NCI-H1105 (cell line): ENCODE results near the gene CHRNB1.

Experiments
- DNase-seq: peaks from one replicate; lab custom pipeline; 2025; lab: John Stamatoyannopoulos, UW

The CHRNB1 gene, protein sequence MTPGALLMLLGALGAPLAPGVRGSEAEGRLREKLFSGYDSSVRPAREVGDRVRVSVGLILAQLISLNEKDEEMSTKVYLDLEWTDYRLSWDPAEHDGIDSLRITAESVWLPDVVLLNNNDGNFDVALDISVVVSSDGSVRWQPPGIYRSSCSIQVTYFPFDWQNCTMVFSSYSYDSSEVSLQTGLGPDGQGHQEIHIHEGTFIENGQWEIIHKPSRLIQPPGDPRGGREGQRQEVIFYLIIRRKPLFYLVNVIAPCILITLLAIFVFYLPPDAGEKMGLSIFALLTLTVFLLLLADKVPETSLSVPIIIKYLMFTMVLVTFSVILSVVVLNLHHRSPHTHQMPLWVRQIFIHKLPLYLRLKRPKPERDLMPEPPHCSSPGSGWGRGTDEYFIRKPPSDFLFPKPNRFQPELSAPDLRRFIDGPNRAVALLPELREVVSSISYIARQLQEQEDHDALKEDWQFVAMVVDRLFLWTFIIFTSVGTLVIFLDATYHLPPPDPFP

DNA sequence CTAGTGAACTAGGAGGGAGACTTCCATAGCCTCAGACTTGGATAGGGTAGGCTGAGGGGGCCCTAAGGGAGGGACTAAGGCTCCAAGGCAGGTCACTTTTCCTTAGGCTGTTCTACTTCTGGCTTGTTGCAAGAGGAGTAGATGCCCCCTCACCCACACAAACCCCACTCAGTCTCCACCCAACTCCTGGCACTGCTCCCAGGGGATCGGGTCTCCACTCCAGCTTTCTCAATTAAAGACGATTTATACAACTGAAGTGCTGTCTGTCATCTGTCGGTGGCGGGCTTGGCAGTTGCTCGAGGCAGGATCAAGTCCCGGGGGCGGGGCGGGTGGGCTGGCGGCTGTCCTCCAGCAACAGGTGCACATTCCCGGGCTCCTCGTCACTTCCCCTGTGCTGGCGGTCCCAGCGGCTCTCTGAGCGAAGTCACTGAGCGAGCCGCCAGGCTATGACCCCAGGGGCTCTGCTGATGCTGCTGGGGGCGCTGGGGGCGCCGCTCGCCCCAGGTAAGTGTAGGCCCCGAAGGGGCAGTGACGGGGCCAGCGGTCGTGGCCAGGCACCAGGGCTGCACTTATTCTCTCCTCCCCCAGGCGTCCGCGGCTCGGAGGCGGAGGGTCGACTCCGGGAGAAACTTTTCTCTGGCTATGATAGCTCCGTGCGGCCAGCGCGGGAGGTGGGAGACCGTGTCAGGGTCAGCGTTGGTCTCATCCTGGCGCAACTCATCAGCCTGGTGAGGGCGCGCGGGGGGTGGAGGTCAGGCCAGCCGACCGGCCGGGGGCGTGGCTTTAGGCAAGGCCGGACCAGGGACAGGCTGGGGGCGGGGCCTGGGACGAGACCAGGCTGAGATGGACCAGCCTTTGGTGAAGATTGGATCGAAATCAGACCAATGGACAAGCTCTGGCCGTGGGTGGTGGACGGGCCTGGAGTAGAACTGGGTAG lies at the start of gene CHRNB1:
Gene CHRNB1 (plus strand): TSS at position 380 of the 937 bp plus-strand sequence. CDS start 67 bp downstream, at position 447.
- peak; percentile 92 for DNase-seq

GRCh38 chr17:7396147-7396546 lies 48.7 kb upstream of the CHRNB1 start:
- DNase-seq, result no peak

- no peak for DNase-seq
Measured at GRCh38 chr17:7398612-7399011, 46.2 kb upstream of the CHRNB1 start.

- DNase-seq, result peak; percentile 35
Measured at GRCh38 chr17:7403043-7403726, 41.7 kb upstream of the CHRNB1 start.

GRCh38 chr17:7403727-7403976 lies 41.2 kb upstream of the CHRNB1 start:
- peak; percentile 85 for DNase-seq

- peak; percentile 100 for DNase-seq
Measured at GRCh38 chr17:7403977-7404736, 40.7 kb upstream of the CHRNB1 start, which contains the start of gene TMEM256. Gene TMEM256 (minus strand): TSS chr17:7404097. CDS start chr17:7404084, 13 bp downstream.

- DNase-seq, result no peak
Measured at GRCh38 chr17:7404737-7405349, 40.0 kb upstream of the CHRNB1 start.

DNA sequence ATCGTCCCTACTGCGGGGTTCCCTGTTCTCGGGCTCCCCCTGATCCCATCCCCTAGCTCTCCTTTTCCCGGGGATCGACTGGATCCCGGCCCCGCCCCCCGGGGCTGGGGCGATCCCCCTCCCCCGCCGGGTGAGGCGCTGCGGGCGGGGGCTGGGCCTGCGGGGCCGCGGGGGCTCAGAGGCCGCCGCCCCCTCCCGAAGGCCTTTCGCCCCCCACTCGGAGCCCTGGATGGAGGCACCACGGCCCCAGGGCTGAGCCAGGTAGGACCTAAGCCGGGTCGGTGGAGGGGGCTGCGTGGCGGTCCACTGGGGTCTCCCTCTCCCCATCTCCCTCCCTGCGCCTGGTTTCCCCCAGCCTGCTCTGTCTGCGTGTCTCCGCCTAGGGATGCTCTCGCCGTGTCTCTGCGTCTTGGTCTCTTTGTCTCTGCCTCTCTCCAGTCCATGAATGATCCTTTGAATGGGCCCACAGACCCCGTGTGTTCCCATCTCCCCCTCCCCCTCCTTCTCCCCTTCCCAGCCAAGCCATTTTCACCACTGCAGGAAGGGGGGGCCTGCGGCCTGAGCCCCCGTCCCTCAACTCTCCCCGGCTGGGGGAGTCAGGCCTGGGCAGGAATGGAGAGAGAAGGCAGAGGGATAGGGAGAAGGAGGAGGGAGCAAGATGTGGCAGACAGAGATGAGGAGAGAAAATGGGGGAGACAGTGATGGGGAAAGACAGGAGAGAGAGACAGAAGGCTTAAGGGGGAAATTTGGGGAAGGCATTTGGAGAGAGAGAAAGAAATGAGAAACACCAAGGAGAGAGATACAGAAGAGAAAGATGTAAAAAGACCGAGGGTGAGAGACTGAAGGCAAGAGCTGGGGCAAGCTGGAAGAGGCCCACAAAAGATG lies 39.3 kb upstream of the CHRNB1 start:
- DNase-seq, result no peak

DNA sequence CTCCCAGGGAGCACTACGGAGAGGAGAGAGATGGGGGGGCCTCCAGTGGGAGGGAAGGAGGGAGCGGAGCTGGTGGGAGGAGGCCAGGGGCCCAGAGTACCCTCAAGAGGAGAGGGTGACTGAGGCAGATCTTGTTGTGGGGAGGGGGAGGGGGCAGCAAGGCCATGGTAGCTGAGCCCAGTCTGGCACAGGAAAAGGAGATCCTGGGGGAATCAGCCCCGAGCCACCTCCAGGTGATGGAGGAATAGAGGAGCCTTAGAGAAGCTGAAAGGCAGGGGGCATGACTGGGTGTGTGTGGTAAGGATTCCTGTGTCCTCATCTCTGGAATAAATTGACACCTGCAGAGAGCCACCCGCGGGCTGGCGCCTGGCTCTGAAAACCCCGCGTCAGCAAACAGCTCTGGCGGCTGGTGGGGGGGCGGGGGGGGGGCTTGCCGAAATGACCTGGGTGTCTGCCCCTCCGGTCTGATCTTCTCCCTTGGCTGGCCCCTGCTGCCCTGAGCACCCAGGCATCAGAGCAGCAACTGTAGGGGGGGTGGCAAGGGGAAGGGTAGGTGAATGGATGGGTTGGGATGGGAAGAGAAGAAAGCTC lies 38.5 kb upstream of the CHRNB1 start:
- no peak for DNase-seq

DNA sequence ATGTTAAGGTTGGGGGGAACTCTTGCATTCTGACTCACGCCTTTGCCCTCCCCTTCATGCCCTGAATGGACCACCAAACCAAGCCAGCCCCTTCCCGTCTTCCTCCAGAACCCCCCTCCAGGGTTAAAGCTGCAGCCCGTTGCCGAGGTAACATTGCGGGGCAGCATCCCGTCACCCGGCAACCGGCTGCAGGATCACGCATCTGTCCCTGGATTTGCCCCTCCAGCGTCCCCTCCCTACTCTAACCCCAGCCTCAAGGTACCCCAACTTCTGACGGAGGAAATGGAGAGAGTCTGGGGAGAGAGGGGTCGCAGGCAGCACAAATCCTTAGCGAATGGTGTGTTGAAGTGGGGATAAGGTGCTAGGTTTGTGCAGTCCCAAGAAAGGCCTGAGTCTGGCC lies 37.8 kb upstream of the CHRNB1 start:
- no peak for DNase-seq

DNA sequence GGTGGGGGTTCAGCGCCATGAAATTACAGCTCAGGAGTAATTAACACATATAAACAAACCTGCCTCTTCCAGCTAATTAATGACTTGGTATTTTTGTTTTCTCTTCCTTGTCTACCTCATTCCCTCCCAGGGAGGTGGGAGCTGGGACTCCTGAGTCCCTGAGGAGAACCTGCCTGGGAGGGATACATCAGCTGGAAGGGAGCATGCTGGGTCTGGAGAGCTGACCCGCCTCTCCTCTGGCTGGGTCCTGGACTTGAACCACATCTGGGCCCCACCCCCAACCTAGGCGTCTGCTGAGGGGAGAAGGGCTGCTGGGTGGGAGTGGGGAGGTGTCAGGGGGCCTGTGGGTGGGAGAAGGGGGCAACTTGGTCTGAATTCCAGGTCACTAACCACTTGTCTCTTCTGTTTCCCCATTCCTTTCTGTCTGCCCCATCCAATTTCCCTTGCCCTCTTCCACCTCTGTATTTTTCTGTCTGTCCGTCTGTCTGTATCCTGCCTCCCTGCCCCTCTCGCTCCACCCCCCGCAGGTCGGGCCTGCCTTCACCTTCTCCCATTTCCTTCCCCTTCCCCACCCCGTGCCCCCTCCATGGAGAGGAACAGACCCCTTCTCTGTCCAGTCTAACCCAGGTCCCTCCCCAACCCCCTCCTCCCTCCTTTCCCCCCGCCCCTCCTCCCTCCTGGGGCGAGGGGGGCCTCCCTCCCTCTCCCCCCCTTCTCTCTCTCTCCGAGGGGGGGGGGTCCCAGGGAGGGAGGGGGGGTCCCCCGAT lies 37.2 kb upstream of the CHRNB1 start, which contains the start of gene NLGN2:
Gene NLGN2 (plus strand): TSS at position 361 of the 767 bp plus-strand sequence. CDS start 411 bp downstream, outside the sequence.
- no peak for DNase-seq

GRCh38 chr17:7408252-7408727 lies 36.6 kb upstream of the CHRNB1 start:
- DNase-seq, result no peak

DNA sequence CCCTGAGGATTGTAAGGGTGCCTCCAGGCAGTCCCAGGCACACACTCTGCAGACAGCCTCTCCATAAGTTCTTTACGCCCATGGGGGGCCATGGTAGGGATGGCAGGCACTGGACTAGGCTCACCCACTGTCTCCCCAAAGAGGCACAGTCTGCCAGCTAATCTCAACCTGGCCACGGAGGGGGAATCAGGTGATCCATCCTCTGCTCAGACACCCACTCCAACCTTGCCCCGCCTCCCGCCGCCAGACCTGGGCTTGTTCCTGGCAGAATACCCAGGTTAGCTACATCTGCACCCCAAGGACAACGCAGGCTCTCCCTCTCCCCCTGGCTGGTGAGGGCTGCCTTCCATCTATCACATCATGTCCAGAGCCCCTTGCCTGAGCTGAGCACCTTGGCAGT lies 36.0 kb upstream of the CHRNB1 start:
- DNase-seq, result no peak

DNA sequence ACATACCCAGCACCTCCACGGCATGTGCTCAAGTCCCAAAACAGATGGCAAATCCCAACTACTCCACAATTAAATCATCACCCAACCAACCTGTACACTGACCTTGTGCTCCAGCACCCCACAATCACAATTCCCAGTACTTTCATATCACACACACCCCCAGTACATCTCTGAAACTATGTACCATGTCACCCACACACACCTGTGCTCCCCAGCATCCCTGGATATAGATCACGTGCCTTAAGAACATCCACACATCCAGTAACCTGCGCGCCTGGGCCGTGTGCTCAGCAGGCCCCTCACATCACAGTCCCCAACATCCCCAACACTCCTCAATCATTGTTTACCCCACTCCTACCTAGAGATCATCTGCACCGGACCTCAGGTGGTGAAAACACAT lies 35.1 kb upstream of the CHRNB1 start:
- no peak for DNase-seq

DNA sequence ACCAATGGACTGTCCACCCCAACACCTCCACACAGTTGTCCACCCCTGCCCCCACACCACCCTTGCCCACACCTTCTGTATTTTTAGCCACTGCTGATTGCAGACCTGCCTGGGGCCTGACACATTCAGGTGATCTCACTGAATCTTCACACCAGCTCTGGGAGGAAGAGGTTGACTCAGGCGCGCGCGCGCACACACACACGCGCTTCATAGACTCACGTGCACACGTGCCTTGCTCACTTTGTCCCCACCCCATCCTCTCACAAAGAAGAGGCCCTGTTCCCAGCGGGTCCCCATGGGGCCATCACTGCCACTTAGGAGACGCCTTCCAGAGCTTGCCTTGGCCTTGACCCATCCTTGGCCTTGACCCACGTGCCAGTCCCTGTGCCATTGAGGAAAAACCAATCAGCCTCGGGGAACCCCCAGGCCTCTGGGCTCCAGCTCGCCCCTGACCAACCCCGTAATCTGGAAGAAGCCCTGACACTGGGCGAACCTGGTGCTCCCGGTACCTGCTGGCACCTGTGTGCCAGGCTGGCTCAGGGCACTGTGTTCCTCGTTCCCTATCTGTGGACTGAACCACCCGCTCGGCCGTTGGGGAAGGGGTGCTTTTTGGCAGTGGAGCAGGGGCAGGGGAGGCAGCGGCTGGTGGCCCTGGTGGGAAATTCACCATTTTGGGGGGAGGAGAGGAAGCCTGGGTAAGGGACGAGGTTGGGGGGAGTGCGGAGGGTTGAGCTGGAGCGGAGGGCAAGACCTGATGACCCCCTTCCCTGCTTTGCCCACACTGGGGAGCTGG lies 34.0 kb upstream of the CHRNB1 start:
- no peak for DNase-seq

GRCh38 chr17:7411427-7411750 lies 33.5 kb upstream of the CHRNB1 start:
- DNase-seq, result no peak

- no peak for DNase-seq
Measured at GRCh38 chr17:7413346-7413985, 31.4 kb upstream of the CHRNB1 start.
